ENCODE measurements around the gene GATA3.

The GATA3 gene

DNA sequence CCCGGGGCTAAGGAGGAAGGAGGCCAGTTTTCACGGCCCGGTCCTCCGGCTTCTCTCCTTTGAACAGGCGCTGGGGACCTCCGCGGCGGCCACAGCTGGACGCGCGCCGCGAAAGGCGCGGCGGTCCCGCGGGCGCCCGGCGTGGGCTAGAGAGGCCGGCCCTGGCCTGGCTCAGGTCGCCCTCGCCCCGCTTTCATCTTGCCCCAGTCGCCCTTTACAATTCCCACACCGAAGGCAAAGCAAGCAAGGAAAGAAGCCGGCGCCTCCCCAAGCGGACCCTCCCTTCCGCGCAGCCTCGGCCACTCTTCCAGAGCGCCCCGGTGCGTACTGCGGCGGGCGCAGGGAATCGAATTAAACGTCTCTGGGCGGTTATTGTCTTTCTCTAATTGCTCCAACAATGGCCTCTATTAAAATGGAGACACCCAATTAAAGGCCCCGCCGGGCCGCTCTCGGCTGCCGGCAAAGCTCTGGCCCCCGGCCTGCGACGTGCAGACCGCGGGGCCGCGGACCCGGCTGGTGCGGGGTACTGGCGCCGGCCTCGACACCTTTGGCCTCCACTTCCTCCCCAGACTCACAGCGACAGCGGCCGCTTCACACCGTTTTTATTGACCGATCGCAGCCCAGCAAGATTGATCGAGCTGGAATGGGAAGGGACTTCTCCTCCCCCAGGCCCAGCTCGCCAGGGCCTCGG, 4.5 kb upstream of the GATA3 start:
- TF ChIP-seq PPARA (CRISPR knock-in tag; IDR thresholded peaks at IDR 0.05; ENCODE audit: borderline replicate concordance): no peak
- no peak for ATAC-seq

- TF ChIP-seq ESRRG (CRISPR knock-in tag; IDR thresholded peaks at IDR 0.05): no peak
- no peak for TF ChIP-seq TSHZ2 (CRISPR knock-in tag; IDR thresholded peaks at IDR 0.05)
- no peak for TF ChIP-seq SNAI2 (CRISPR knock-in tag; IDR thresholded peaks at IDR 0.05)
- TF ChIP-seq ZFP3 (CRISPR knock-in tag; IDR thresholded peaks at IDR 0.05): no peak
- no peak for ATAC-seq
These were observed 3.9 kb upstream of the GATA3 start for GRCh38 chr10:8050556-8051108.

DNA sequence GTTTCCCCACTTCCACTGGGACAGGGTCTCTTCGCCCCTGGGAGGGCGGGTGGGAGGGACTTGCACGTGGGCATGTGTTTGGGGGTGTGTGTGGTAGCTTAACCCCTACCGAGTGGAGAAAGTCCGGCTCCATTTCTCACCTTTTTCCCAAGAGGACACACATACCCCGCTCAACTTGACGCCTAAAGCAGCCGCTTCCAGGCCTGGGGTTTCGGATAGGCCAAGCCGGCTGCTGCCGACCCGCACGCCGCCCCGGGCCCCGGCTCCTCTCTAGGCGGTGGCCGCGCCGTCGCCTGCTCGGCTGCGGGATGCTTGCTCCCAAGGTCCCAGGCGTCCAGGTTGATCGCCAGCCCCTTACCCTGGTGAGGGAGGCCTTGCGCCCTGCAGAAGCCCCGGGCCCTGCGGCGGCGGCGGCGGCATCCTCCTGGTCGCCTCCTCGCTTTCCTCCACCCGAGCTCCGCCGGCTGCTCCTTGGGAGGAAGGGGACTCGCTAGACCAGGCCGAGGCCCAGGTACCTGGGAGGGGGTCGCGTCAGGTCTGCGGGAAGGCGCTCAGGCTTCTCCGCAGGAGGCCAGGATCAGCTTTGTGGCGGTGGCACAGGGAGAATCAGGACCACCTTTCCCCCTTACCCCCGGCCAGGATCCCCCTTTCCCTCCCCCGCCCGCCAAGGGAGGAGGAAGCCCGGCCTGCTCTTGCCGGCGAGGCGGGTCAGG, 3.2 kb upstream of the GATA3 start:
- TF ChIP-seq POU6F1 (CRISPR knock-in tag; IDR thresholded peaks at IDR 0.05; ENCODE audit: borderline replicate concordance, low read depth): no peak
- no peak for ATAC-seq

DNA sequence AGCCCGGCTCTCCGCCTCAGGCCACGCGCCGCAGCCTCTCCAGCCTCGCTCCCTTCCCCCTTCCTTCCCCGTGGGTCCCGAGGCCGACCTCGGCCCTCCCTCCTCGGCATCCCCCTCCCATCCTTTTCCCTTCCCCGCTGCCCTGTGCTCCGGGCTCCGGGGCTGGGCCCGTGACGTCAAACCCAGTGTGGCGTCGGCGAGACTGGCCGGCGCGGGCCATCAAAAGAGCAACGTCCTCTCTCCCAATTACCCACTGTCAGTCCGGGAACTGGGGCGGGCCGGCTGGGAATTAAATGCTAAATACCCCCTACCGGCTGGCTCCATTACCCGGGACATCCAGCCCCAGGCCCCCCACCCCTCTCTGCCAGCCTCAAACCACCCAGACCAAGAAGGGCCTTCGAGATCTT, 2.6 kb upstream of the GATA3 start:
- TF ChIP-seq, protein P1, sequence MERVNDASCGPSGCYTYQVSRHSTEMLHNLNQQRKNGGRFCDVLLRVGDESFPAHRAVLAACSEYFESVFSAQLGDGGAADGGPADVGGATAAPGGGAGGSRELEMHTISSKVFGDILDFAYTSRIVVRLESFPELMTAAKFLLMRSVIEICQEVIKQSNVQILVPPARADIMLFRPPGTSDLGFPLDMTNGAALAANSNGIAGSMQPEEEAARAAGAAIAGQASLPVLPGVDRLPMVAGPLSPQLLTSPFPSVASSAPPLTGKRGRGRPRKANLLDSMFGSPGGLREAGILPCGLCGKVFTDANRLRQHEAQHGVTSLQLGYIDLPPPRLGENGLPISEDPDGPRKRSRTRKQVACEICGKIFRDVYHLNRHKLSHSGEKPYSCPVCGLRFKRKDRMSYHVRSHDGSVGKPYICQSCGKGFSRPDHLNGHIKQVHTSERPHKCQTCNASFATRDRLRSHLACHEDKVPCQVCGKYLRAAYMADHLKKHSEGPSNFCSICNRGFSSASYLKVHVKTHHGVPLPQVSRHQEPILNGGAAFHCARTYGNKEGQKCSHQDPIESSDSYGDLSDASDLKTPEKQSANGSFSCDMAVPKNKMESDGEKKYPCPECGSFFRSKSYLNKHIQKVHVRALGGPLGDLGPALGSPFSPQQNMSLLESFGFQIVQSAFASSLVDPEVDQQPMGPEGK (CRISPR knock-in tag; IDR thresholded peaks at IDR 0.05; ENCODE audit: borderline replicate concordance): peak; percentile 87
- TF ChIP-seq TSHZ2 (CRISPR knock-in tag; IDR thresholded peaks at IDR 0.05) (0 out of 2 replicates have a peak, but pooled peaks have one; percentile 23), ESRRG (CRISPR knock-in tag; IDR thresholded peaks at IDR 0.05) (no peak)
- ATAC-seq: peak; percentile 23

DNA sequence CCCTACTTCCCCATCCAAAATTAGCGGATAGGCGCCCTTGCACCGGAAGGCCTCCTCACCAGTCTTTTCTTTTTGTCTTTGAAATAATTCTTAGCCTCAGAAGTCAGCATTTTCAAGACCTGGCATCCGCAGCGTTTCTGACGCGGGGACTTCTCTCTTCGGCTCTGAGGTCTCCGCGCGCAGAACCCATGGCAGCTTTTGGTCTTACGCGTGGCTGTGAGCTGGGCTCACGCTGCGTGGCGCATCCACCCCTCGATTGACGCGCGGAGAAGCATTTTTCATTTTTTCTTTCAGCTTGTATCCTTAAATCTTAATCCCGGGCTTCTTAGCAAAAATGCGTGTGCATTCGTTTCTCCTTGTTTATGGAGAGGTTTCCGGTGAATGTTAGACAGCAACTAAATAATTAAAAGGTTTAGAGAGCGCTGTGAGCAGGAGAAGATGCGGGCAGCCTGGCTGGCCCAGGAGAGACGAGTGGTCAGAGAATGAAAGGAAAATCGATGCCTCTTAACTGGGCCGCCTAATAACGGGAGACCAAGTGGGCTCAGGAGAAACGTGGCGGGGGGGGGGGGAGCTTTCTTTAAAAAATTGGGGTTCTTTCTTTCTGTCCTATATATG, 2.0 kb upstream of the GATA3 start:
- ATAC-seq: no peak

More for the DNA sequence above, 2.0 kb upstream of the GATA3 start:
- TF ChIP-seq POU6F1 (CRISPR knock-in tag; IDR thresholded peaks at IDR 0.05; ENCODE audit: borderline replicate concordance, low read depth) (no peak), OSR1 (CRISPR knock-in tag; IDR thresholded peaks at IDR 0.05) (no peak)

All from SK-N-SH treated with all-trans-retinoic acid at 6 μM for 48 hours (cell line).